DOHH2 (cell line): Measurements from ENCODE around the gene RXRA.

ENCODE experiments used
- H3F3A ChIP-seq: fragments of 200-600 bp; sonication (generic), shearing (Covaris generic); 2 replicates; pipeline ENCODE4 v1.6.0; 2016; ENCODE audit warnings: antibody characterized with exemption, mild to moderate bottlenecking; ENCODE audit not compliant: control insufficient read depth, insufficient read depth
- H3K27ac ChIP-seq: fragments of 200-600 bp; sonication (generic); 2 replicates; pipeline ENCODE4 v1.5.1; 2014; ENCODE audit warnings: low read depth, mild to moderate bottlenecking, low read length, moderate library complexity
- H3K27me3 ChIP-seq: fragments of 200-600 bp; sonication (generic); 2 replicates; pipeline ENCODE4 v1.6.1; 2014; ENCODE audit warnings: mild to moderate bottlenecking, low read length, mixed read lengths; ENCODE audit not compliant: control insufficient read depth
- H3K36me3 ChIP-seq: fragments of 200-600 bp; sonication (generic); 2 replicates; pipeline ENCODE4 v1.6.1; 2014; ENCODE audit warnings: mild to moderate bottlenecking, low read length, moderate library complexity, mixed read lengths; ENCODE audit not compliant: control insufficient read depth
- H3K4me1 ChIP-seq: fragments of 200-600 bp; sonication (generic); 2 replicates; pipeline ENCODE4 v1.6.1; 2014; ENCODE audit warnings: mild to moderate bottlenecking, low read length, mixed read lengths; ENCODE audit not compliant: control insufficient read depth
- H3K4me2 ChIP-seq: fragments of 200-600 bp; sonication (generic); 2 replicates; pipeline ENCODE4 v1.6.0; 2014; ENCODE audit warnings: mild to moderate bottlenecking, low read length, moderate library complexity
- H3K4me3 ChIP-seq: fragments of 200-600 bp; sonication (generic); 2 replicates; pipeline ENCODE4 v1.5.1; 2014; ENCODE audit warnings: mild to moderate bottlenecking, low read length, mixed read lengths
- H3K79me2 ChIP-seq: fragments of 200-600 bp; sonication (generic); 2 replicates; pipeline ENCODE4 v1.6.1; 2014; ENCODE audit warnings: mild to moderate bottlenecking, low read length, mixed read lengths; ENCODE audit not compliant: control insufficient read depth
- H3K9me2 ChIP-seq: fragments of 200-600 bp; sonication (generic); replicated peaks from 2 replicates; pipeline ENCODE4 v1.6.1; 2014; ENCODE audit warnings: mild to moderate bottlenecking, low read length, mixed read lengths; ENCODE audit not compliant: control insufficient read depth
- H3K9me3 ChIP-seq: fragments of 200-600 bp; sonication (generic); 2 replicates; pipeline ENCODE4 v1.6.1; 2014; ENCODE audit warnings: antibody characterized with exemption, low read length, mixed read lengths; ENCODE audit not compliant: control insufficient read depth, insufficient read depth
- H4K20me1 ChIP-seq: fragments of 200-600 bp; sonication (generic); 2 replicates; pipeline ENCODE4 v1.6.0; 2014; ENCODE audit warnings: low read depth, mild to moderate bottlenecking, antibody characterized with exemption, low read length, moderate library complexity; ENCODE audit not compliant: control insufficient read depth, insufficient read depth
- CTCF ChIP-seq: fragments of 200-600 bp; sonication (generic); IDR thresholded peaks from one replicate; pipeline ENCODE4 v1.5.1; 2014; ENCODE audit warnings: antibody characterized with exemption, mild to moderate bottlenecking, low read depth, low read length; ENCODE audit not compliant: poor library complexity, severe bottlenecking
- EZH2phosphoT487 ChIP-seq: fragments of 200-600 bp; sonication (generic); IDR thresholded peaks from 2 replicates; pipeline ENCODE4 v1.6.1; 2017; ENCODE audit warnings: borderline replicate concordance, mild to moderate bottlenecking, antibody characterized with exemption, low read length, moderate library complexity, mixed read lengths

The RXRA gene

GRCh38 chr9:134435550-134436378 is 109.5 kb downstream of the RXRA start:
- Histone ChIP-seq H3K27ac (no peak overlapping the region), H3K9me3 (no peaks in the 10 kb centered on the region), H3K4me3 (no peak overlapping the region), H3K4me2 (no peak overlapping the region), H3F3A (no peaks in the 10 kb centered on the region), H4K20me1 (no peaks in the 10 kb centered on the region), H3K9me2 (no peaks in the 10 kb centered on the region), H3K79me2 (no peaks in the 10 kb centered on the region), H3K4me1 (no peaks in the 10 kb centered on the region), H3K36me3 (no peaks in the 10 kb centered on the region), H3K27me3 (no peaks in the 10 kb centered on the region)
- TF ChIP-seq CTCF (no peak), EZH2phosphoT487 (no peak)

DNA sequence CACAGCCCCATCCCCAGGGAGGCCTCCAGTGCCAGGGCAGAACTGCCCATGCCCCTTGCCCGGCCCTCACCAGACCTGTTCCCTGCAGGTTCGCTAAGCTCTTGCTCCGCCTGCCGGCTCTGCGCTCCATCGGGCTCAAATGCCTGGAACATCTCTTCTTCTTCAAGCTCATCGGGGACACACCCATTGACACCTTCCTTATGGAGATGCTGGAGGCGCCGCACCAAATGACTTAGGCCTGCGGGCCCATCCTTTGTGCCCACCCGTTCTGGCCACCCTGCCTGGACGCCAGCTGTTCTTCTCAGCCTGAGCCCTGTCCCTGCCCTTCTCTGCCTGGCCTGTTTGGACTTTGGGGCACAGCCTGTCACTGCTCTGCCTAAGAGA is 110.1 kb downstream of the RXRA start:
- no peaks in the 10 kb centered on the region for H4K20me1 ChIP-seq

DNA sequence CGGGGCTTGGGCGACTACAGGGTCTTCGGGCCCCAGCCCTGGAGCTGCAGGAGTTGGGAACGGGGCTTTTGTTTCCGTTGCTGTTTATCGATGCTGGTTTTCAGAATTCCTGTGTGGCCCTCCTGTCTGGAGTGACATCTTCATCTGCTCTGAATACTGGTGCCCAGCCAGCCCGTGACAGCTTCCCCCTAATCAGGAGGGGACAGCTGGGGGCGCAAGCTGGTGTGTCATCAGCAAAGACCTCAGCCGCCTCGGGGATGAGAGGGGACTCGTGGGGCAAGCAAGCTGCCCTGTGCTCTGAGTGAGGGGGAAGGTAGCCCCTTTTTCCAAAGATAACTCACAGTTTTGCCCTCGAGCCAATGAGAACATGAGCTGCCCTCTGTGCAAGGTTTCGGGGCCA is 110.7 kb downstream of the RXRA start:
- Histone ChIP-seq H3K27me3 (no peaks in the 10 kb centered on the region), H3K4me3 (no peak overlapping the region), H3K4me2 (no peak overlapping the region), H3K9me3 (no peaks in the 10 kb centered on the region), H3K36me3 (no peaks in the 10 kb centered on the region), H3K27ac (no peak overlapping the region), H3K9me2 (no peaks in the 10 kb centered on the region), H3K4me1 (no peaks in the 10 kb centered on the region), H3K79me2 (no peaks in the 10 kb centered on the region), H3F3A (no peaks in the 10 kb centered on the region), H4K20me1 (no peaks in the 10 kb centered on the region)
- no peak for TF ChIP-seq CTCF
- TF ChIP-seq EZH2phosphoT487 = no peak

More for the DNA sequence above, 110.1 kb downstream of the RXRA start:
- Histone ChIP-seq H3K79me2 (no peaks in the 10 kb centered on the region), H3K9me3 (no peaks in the 10 kb centered on the region), H3K27ac (no peak overlapping the region), H3K36me3 (no peaks in the 10 kb centered on the region), H3K27me3 (no peaks in the 10 kb centered on the region), H3K4me2 (no peak overlapping the region), H3K9me2 (no peaks in the 10 kb centered on the region), H3K4me1 (no peaks in the 10 kb centered on the region), H3F3A (no peaks in the 10 kb centered on the region), H3K4me3 (no peak overlapping the region)
- TF ChIP-seq EZH2phosphoT487 (no peak), CTCF (no peak)
